Esophagus squamous epithelium (tissue), 5 donors: ENCODE results near the gene PCDH9. TPM values are rescaled to one million over a fixed set of nuclear protein-coding genes. Genes with fewer than 3 reads are reported as not detected.

Experiments used
- DNase-seq: peaks from one replicate; lab custom pipeline; 2025; lab: John Stamatoyannopoulos, UW
- H3K27ac ChIP-seq, 4 donors: fragments of 200-600 bp; sonication (generic); one replicate each; pipeline ENCODE4 v1.5.1; 2016 to 2019; ENCODE audit warnings: mild to moderate bottlenecking in 1 of 4
- H3K27me3 ChIP-seq, 4 donors: fragments of 200-600 bp; sonication (generic); 1 replicate in 3 of 4; 2 replicates in 1 of 4; pipeline versions ENCODE4 v1.5.1 to v1.6.0; 2017 to 2021; ENCODE audit warnings: antibody characterized with exemption in 1 of 4
- H3K36me3 ChIP-seq, 3 donors: fragments of 200-600 bp; sonication (generic); one replicate each; pipeline ENCODE4 v1.5.1; 2016 to 2019
- H3K4me1 ChIP-seq, 3 donors: fragments of 200-600 bp; sonication (generic); one replicate each; pipeline ENCODE4 v1.5.1; 2017 to 2019
- H3K4me3 ChIP-seq, 4 donors: fragments of 200-600 bp; sonication (generic); 1 replicate in 3 of 4; 2 replicates in 1 of 4; pipeline ENCODE4 v1.5.1; 2016 to 2019; ENCODE audit warnings: mild to moderate bottlenecking in 2 of 4, moderate library complexity in 1 of 4
- H3K9me3 ChIP-seq, 3 donors: fragments of 200-600 bp; sonication (generic); one replicate each; pipeline ENCODE4 v1.5.1; 2016 to 2019
- POLR2A ChIP-seq, 4 donors: fragments of 450-650 bp; IDR thresholded peaks; one replicate each; pipeline ENCODE4 v1.6.1; 2017; ENCODE audit warnings: antibody characterized with exemption in 4 of 4, mild to moderate bottlenecking in 4 of 4, moderate library complexity in 3 of 4
- WGBS, 2 donors: methylation state at CpG; one replicate each; pipeline ENCODE4 v1.1.5; 2018; 5-methylcytosine and 5-hydroxymethylcytosine counted together
- intact Hi-C: fragments of 100-400 bp; cut with DNase I; formaldehyde crosslinking; loops from one replicate; pipeline ENCODE4 v1.15.0; 2022
- total RNA-seq, 4 donors: library from RNA; depleted of rRNA; stranded (reverse); fragments of >200 nt; gene quantifications; one replicate each; pipeline ENCODE4 v1.1.0, GENCODE V29; 2016
- TF ChIP-seq, protein P1 (sequence below), 6 experiments: fragments of 450-650 bp in 4 of 6; fragments of 200-600 bp in 2 of 6; sonication (generic) in 2 of 6; IDR thresholded peaks; one replicate each; pipeline ENCODE4 v1.5.1; 2016 to 2019; ENCODE audit warnings: antibody characterized with exemption in 6 of 6, mild to moderate bottlenecking in 4 of 6, moderate library complexity in 4 of 6
- donor health status: DM: yes; HTN: yes; CAD: no.

PCDH9 gene
- total RNA-seq, 4 donors from 2014 or later: 0.04 to 1.9 (median 0.45) TPM

DNA sequence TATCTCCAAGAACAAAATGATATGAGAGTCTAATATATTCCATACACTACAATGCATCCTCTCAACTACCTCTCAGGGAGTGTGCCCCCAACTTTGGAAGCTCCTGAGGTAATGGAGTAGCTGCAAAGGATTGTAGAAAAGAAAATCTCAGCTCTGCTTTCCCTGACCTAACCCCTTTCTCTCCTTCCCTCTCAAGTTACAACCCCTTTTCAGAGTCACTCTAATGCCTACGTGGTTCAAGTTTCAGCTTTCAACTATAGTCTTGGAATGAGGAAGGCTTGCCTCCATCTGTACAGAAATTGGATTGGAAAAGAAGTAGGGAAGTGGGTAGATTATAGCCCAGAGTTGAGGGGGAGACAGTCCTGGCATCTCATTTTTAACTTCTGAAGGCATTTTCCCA is 256.0 kb downstream of the PCDH9 start:
- no peaks in the 10 kb centered on the region for H3K27me3 ChIP-seq
- DNase-seq: no peak
- no peaks in the 10 kb centered on the region for H3K36me3 ChIP-seq
- whole genome bisulfite sequencing, 2 donors: 88 to 92% methylated on average over 1 of the region's 1 CpG
- H3K9me3 ChIP-seq: no peaks in the 10 kb centered on the region
- intact Hi-C loops: no loop called here
- H3K4me1 ChIP-seq: no peaks in the 10 kb centered on the region
- no peak overlapping the region for H3K27ac ChIP-seq
- no peak overlapping the region for H3K4me3 ChIP-seq
- TF ChIP-seq POLR2A (IDR thresholded peaks at IDR 0.05): no peak
- TF ChIP-seq, protein P1, sequence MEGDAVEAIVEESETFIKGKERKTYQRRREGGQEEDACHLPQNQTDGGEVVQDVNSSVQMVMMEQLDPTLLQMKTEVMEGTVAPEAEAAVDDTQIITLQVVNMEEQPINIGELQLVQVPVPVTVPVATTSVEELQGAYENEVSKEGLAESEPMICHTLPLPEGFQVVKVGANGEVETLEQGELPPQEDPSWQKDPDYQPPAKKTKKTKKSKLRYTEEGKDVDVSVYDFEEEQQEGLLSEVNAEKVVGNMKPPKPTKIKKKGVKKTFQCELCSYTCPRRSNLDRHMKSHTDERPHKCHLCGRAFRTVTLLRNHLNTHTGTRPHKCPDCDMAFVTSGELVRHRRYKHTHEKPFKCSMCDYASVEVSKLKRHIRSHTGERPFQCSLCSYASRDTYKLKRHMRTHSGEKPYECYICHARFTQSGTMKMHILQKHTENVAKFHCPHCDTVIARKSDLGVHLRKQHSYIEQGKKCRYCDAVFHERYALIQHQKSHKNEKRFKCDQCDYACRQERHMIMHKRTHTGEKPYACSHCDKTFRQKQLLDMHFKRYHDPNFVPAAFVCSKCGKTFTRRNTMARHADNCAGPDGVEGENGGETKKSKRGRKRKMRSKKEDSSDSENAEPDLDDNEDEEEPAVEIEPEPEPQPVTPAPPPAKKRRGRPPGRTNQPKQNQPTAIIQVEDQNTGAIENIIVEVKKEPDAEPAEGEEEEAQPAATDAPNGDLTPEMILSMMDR (IDR thresholded peaks at IDR 0.05): no peak

DNA sequence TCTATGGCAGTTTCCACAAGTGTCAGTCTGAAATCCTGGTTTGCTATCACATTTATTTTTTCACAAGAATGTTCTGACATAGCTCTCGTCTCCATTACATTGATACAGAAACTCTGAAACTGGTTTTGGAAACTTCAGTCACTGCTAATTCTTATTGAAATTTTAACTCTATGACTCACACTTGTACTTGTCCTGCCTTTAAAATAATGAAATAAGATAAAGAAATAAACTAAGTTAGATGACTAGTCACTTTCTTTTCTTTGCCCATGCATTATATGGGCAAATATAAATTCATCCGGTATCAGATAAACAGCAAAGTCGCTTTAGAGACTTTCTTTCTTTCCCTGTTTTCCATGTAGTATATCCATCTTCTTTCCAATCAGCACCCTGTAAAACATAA is 257.5 kb downstream of the PCDH9 start:
- H3K4me3 ChIP-seq: no peak overlapping the region
- H3K36me3 ChIP-seq: no peaks in the 10 kb centered on the region
- 82 to 83% methylated on average over 3 of the region's 3 CpGs for WGBS, 2 donors
- no peak for TF ChIP-seq POLR2A (IDR thresholded peaks at IDR 0.05)
- TF ChIP-seq, protein P1 (IDR thresholded peaks at IDR 0.05): no peak
- DNase-seq: no peak
- no peaks in the 10 kb centered on the region for H3K9me3 ChIP-seq
- H3K27me3 ChIP-seq: no peaks in the 10 kb centered on the region
- intact Hi-C loops: no loop called here
- no peak overlapping the region for H3K27ac ChIP-seq
- no peaks in the 10 kb centered on the region for H3K4me1 ChIP-seq

DNA sequence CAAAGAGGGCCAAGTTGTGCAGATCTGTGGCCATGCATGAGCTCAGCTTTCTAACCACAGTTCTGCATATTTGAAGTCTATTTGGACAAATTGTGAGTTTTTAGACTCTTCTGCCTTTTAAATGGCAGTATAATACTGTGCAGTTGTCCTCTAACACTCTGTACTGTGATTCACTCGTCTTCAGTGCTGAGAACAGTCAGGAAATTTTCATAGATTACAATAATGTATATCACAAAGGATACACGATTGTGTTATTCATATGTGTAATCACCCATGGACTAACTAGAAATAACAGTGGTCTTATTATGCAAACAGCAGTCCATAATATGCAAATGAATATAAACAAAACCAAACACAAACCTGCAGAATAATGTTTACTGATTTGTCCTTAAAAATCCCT is 259.1 kb downstream of the PCDH9 start:
- no peak for DNase-seq
- H3K4me3 ChIP-seq: no peak overlapping the region
- no peaks in the 10 kb centered on the region for H3K27me3 ChIP-seq
- WGBS, 2 donors: 49 to 61% methylated on average over 2 of the region's 2 CpGs
- H3K36me3 ChIP-seq: no peaks in the 10 kb centered on the region
- intact Hi-C loops: no loop called here
- no peaks in the 10 kb centered on the region for H3K4me1 ChIP-seq
- no peak overlapping the region for H3K27ac ChIP-seq
- TF ChIP-seq POLR2A (IDR thresholded peaks at IDR 0.05): no peak
- TF ChIP-seq, protein P1 (IDR thresholded peaks at IDR 0.05): no peak
- no peaks in the 10 kb centered on the region for H3K9me3 ChIP-seq

DNA sequence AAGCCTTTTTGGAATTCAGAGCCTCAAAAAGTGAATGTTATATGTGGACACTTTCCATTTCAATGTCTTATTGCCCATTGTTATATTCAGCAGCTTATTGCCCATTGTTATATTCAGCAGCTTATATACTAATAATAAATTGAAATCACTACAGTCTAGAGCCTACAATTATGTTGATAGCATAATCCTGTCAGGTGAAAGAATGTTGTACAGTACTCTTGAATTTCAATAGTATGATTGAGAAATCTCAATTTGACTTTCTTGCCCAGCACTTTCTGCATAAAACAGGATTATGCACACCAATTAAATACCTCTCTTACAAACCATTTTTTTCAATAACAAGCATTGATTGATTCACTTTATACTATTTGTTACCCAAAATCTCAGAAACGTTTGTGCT is 260.8 kb downstream of the PCDH9 start:
- H3K27me3 ChIP-seq: no peaks in the 10 kb centered on the region
- intact Hi-C loops: no loop called here
- no peak for DNase-seq
- H3K27ac ChIP-seq: no peak overlapping the region
- H3K4me3 ChIP-seq: no peak overlapping the region
- WGBS, 2 donors: 42 to 59% methylated on average over 1 of the region's 1 CpG
- no peaks in the 10 kb centered on the region for H3K4me1 ChIP-seq
- no peaks in the 10 kb centered on the region for H3K9me3 ChIP-seq
- no peaks in the 10 kb centered on the region for H3K36me3 ChIP-seq
- TF ChIP-seq, protein P1 (IDR thresholded peaks at IDR 0.05): no peak
- no peak for TF ChIP-seq POLR2A (IDR thresholded peaks at IDR 0.05)

DNA sequence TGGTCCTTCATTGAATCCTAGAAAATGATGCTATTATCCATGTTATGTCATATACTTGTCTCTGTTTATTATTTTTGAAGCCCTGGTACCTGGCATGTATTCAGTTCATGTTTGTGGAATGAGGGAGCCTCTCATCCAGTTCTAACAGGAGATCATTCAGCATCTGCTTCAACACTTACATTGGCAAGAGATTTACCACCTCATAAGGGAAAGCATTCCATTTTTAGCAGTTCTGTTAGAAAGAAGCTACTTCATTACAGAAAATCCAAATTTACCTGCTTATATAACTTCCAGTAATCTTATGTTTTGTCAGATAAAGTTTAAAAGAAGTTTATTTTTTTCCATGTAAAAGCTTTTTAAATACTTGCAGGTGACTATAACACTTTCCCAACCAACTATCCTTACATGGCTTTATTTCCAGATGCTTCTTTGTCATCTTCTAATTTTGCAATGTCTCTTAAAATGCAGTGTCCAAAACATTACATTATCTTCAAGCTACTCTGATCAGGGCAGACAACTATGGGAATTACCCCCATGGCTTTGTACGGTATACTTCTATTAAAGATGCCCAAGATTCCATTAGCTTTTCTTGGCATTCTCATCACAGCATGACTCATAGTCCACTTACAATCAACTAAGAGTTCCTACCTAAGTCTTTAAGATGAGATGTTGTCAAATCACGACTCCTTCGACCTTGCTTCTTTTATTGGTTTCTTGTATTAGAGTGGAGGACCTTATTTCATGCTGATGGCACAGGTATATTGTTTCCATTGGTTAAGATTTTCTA is 262.1 kb downstream of the PCDH9 start:
- Histone ChIP-seq H3K4me1 (no peaks in the 10 kb centered on the region), H3K36me3 (no peaks in the 10 kb centered on the region), H3K4me3 (no peak overlapping the region), H3K27me3 (no peaks in the 10 kb centered on the region), H3K9me3 (no peaks in the 10 kb centered on the region), H3K27ac (no peak overlapping the region)
- TF ChIP-seq, protein P1 (IDR thresholded peaks at IDR 0.05): no peak
- no peak for TF ChIP-seq POLR2A (IDR thresholded peaks at IDR 0.05)
- intact Hi-C loops: no loop called here
- 69 to 88% methylated on average over 3 of the region's 3 CpGs for WGBS, 2 donors
- DNase-seq: no peak
